Fibroblast of lung (primary cell): Measurements from ENCODE around the gene MFSD12. TPM values are rescaled to one million over a fixed set of nuclear protein-coding genes. Genes with fewer than 3 reads are reported as not detected.

Experiments
- DNase-seq, 2 donors: peaks; one replicate each; pipeline versions ENCODE4 v3.0.0 to v3.0.0-alpha.2; 2010; ENCODE audit warnings: low read depth in 2 of 2
- H2AFZ ChIP-seq: 2 replicates; pipeline ENCODE4 v1.5.1; 2012; ENCODE audit warnings: low read length, control low read depth, inconsistent platforms
- H3K27ac ChIP-seq: 2 replicates; pipeline ENCODE4 v1.5.1; 2011; ENCODE audit warnings: low read length, control low read depth; ENCODE audit not compliant: insufficient read depth
- H3K27me3 ChIP-seq: 2 replicates; pipeline ENCODE4 v1.5.1; 2011; ENCODE audit warnings: mild to moderate bottlenecking, low read length; ENCODE audit not compliant: control insufficient read depth, insufficient read depth
- H3K36me3 ChIP-seq: 2 replicates; pipeline ENCODE4 v1.5.1; 2011; ENCODE audit warnings: low read length; ENCODE audit not compliant: control insufficient read depth, insufficient read depth
- H3K4me1 ChIP-seq: 2 replicates; pipeline ENCODE4 v1.5.1; 2011; ENCODE audit warnings: low read length; ENCODE audit not compliant: control insufficient read depth, insufficient read depth; ENCODE audit errors: extremely low read depth
- H3K4me2 ChIP-seq: 2 replicates; pipeline ENCODE4 v1.5.1; 2011; ENCODE audit warnings: low read length, control low read depth; ENCODE audit not compliant: insufficient read depth; ENCODE audit errors: extremely low read depth
- H3K4me3 ChIP-seq, 4 experiments: fragments of 200-600 bp in 1 of 4; sonication (generic) in 1 of 4; replicated peaks in 1 of 4; 2 replicates each; pipeline ENCODE4 v1.5.1; 2011 to 2016; ENCODE audit warnings: low read length in 4 of 4, low read depth in 3 of 4, mild to moderate bottlenecking in 3 of 4, control low read depth in 2 of 4, inconsistent platforms in 1 of 4, mixed read lengths in 1 of 4; ENCODE audit not compliant: insufficient read depth in 1 of 4; ENCODE audit errors: control extremely low read depth in 1 of 4
- H3K79me2 ChIP-seq: 2 replicates; pipeline ENCODE4 v1.5.1; 2012; ENCODE audit warnings: mild to moderate bottlenecking, low read length, inconsistent platforms; ENCODE audit not compliant: control insufficient read depth, insufficient read depth
- H3K9ac ChIP-seq: 2 replicates; pipeline ENCODE4 v1.5.1; 2011; ENCODE audit warnings: mild to moderate bottlenecking, low read length, control low read depth; ENCODE audit not compliant: insufficient read depth
- H3K9me3 ChIP-seq: 2 replicates; pipeline ENCODE4 v1.5.1; 2012; ENCODE audit warnings: low read depth, low read length; ENCODE audit not compliant: control insufficient read depth, insufficient read depth
- H4K20me1 ChIP-seq: 2 replicates; pipeline ENCODE4 v1.5.1; 2011; ENCODE audit warnings: low read length; ENCODE audit not compliant: control insufficient read depth, insufficient read depth; ENCODE audit errors: extremely low read depth
- EZH2 ChIP-seq: IDR thresholded peaks from 2 replicates; pipeline ENCODE4 v1.5.1; 2012; ENCODE audit warnings: low read length, control low read depth, mild to moderate bottlenecking; ENCODE audit errors: missing control alignments
- polyA plus RNA-seq, 2 donors: library from polyadenylated mRNA; depleted of rRNA in 1 of 2; stranded (reverse) in 1 of 2; unstranded in 1 of 2; fragments of >200 nt; gene quantifications; 2 replicates each; pipeline ENCODE4 v1.2.1, GENCODE V29; 2011 to 2012; ENCODE audit warnings: missing spikeins in 1 of 2
- total RNA-seq: library from RNA; depleted of rRNA; stranded (reverse); fragments of >200 nt; gene quantifications from 2 replicates; pipeline ENCODE4 v1.2.1, GENCODE V29; 2014
- TF ChIP-seq, protein P1 (sequence below), 2 donors: IDR thresholded peaks in 1 of 2; conservative IDR thresholded peaks in 1 of 2; 1 replicate in 1 of 2; 2 replicates in 1 of 2; pipeline ENCODE4 v1.5.1; 2011 to 2012; ENCODE audit warnings: low read length in 2 of 2, control low read depth in 1 of 2, inconsistent platforms in 1 of 2, low read depth in 1 of 2, mild to moderate bottlenecking in 1 of 2

The MFSD12 gene
- total and polyA plus RNA-seq, 2 donors (not counting 1 experiment from before 2014, with no cell fraction given) = 20.6 to 79.9 TPM

GRCh38 chr19:3533563-3534216 is 23.7 kb downstream of the MFSD12 start:
- H3K36me3 ChIP-seq = peaks cover 32% of the 10 kb centered on the region
- no peaks in the 10 kb centered on the region for H3K9me3 ChIP-seq
- H3K9ac ChIP-seq = no peak overlapping the region
- DNase-seq = no peak
- H4K20me1 ChIP-seq = no peaks in the 10 kb centered on the region
- no peak overlapping the region for H3K4me2 ChIP-seq
- no peak overlapping the region for H3K4me3 ChIP-seq
- H3K4me1 ChIP-seq = peaks cover under 1% of the 10 kb centered on the region
- H3K79me2 ChIP-seq = no peaks in the 10 kb centered on the region
- TF ChIP-seq EZH2 = no peak
- TF ChIP-seq, protein P1, sequence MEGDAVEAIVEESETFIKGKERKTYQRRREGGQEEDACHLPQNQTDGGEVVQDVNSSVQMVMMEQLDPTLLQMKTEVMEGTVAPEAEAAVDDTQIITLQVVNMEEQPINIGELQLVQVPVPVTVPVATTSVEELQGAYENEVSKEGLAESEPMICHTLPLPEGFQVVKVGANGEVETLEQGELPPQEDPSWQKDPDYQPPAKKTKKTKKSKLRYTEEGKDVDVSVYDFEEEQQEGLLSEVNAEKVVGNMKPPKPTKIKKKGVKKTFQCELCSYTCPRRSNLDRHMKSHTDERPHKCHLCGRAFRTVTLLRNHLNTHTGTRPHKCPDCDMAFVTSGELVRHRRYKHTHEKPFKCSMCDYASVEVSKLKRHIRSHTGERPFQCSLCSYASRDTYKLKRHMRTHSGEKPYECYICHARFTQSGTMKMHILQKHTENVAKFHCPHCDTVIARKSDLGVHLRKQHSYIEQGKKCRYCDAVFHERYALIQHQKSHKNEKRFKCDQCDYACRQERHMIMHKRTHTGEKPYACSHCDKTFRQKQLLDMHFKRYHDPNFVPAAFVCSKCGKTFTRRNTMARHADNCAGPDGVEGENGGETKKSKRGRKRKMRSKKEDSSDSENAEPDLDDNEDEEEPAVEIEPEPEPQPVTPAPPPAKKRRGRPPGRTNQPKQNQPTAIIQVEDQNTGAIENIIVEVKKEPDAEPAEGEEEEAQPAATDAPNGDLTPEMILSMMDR (conservative IDR thresholded peaks at IDR 0.05 in 1 of 2, IDR thresholded peaks at IDR 0.05 in 1 of 2; ENCODE audit: low read depth in 1 of 2, low read length in 2 of 2) = no peak
- no peak overlapping the region for H3K27ac ChIP-seq
- no peak overlapping the region for H2AFZ ChIP-seq
- no peaks in the 10 kb centered on the region for H3K27me3 ChIP-seq

DNA sequence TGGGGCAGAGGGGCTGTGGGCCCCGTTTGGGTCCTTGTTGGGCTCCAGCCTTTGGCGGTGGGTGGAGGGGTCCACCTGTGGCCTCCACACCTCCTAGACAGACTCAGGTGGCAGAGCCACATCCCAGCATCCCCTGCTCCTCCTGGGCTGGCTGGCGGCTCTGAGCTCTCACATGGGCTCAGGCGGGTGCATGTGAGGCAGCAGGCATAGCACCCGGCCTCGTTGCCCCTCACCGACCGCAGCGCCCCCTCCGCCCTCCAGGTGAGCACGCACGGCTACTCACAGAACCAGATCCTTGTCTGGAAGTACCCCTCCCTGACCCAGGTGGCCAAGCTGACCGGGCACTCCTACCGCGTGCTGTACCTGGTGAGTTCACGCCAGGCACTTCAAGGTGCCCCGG is 24.4 kb downstream of the MFSD12 start:
- H3K9me3 ChIP-seq = no peaks in the 10 kb centered on the region
- H4K20me1 ChIP-seq = no peaks in the 10 kb centered on the region
- DNase-seq = no peak
- H3K4me3 ChIP-seq = no peak overlapping the region
- H3K27me3 ChIP-seq = no peaks in the 10 kb centered on the region
- no peaks in the 10 kb centered on the region for H3K79me2 ChIP-seq
- no peaks in the 10 kb centered on the region for H3K4me1 ChIP-seq
- H2AFZ ChIP-seq = no peak overlapping the region
- no peak overlapping the region for H3K4me2 ChIP-seq
- TF ChIP-seq, protein P1 (conservative IDR thresholded peaks at IDR 0.05 in 1 of 2, IDR thresholded peaks at IDR 0.05 in 1 of 2; ENCODE audit: low read depth in 1 of 2, low read length in 2 of 2) = no peak
- TF ChIP-seq EZH2 = no peak
- H3K27ac ChIP-seq = no peak overlapping the region
- H3K36me3 ChIP-seq = peaks cover 33% of the 10 kb centered on the region
- H3K9ac ChIP-seq = no peak overlapping the region

DNA sequence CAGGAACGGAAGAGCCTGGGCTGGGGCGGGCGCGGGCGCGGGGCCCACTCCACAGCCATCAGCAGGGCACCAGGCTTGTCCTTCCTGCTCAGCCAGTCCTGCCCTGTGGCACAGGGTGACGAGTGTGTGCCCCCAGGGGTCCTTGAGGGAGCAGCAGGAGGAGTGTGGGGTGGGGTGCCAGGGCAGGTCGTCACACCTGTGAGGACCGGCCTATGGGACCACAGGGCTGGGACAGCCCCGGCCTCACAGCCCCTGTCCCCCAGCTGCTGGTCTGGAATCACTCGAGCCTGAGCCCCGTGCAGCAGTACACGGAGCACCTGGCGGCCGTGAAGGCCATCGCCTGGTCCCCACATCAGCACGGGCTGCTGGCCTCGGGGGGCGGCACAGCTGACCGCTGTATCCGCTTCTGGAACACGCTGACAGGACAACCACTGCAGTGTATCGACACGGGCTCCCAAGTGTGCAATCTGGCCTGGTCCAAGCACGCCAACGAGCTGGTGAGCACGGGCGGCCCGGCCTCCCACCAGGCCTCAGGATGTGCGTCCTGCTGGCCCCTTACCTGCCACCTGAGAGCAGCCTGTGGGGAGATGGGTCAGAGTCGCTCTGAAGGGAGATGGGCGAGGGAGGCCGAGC is 25.1 kb downstream of the MFSD12 start:
- no peaks in the 10 kb centered on the region for H3K9me3 ChIP-seq
- H3K27me3 ChIP-seq = no peaks in the 10 kb centered on the region
- no peaks in the 10 kb centered on the region for H3K79me2 ChIP-seq
- H2AFZ ChIP-seq = no peak overlapping the region
- H3K4me3 ChIP-seq = no peak overlapping the region
- H3K4me2 ChIP-seq = no peak overlapping the region
- no peaks in the 10 kb centered on the region for H3K4me1 ChIP-seq
- H3K27ac ChIP-seq = no peak overlapping the region
- no peaks in the 10 kb centered on the region for H4K20me1 ChIP-seq
- no peak overlapping the region for H3K9ac ChIP-seq
- DNase-seq = no peak
- H3K36me3 ChIP-seq = peaks cover 36% of the 10 kb centered on the region
- no peak for TF ChIP-seq EZH2
- TF ChIP-seq, protein P1 (conservative IDR thresholded peaks at IDR 0.05 in 1 of 2, IDR thresholded peaks at IDR 0.05 in 1 of 2; ENCODE audit: low read depth in 1 of 2, low read length in 2 of 2) = no peak
